Measurements from ENCODE around the gene EXOC6B. TPM values are rescaled to one million over a fixed set of nuclear protein-coding genes. Genes with fewer than 3 reads are reported as not detected.

The EXOC6B gene
- total RNA-seq, 1 donor from 2014 or later: 8.4 TPM

DNA sequence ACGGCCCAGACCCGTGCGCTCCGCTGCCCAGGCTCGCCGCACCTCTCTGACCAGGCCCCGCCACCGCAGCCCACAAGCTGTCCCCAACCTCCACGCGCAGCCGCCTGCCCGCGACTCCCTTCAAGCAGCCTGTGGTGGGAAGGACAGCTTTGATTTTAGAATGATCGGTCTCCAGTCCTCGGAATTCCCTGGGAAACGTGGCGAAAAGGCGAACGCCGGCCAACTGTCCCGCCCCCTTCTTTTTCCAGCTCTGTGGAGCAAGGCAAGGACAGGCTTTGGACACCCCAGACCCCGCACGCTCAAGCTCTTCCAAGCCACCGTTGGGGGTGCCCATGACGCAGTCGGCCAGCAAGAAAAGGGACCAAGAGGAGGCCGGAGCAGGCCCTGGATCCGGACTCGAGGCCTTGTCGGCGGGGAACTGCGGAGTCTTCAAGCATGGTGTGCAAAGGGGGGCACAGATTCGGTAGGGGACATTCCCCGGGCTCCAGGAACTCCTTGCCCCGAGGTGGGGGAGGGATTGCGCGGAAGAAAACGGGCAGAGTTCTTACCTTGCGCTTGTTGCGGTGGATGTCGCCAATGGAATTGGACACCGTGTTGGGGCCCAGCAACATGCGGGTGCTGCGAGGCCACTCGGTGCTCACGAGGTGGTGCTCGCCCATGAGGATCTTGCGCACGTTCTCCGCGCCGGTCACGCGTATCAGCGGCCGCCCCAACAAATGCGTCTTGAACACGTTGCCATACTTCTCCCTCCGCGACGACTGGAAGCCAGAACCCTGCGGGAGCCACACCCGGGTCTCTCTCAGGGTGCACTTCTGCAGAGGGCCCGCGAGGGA, 682.2 kb downstream of the EXOC6B start:
- intact Hi-C loops (cut with micrococcal nuclease): loop anchor here (5.0 kb wide), 1 partner anchor 1256 kb away; no protein-coding TSS in a partner anchor

DNA sequence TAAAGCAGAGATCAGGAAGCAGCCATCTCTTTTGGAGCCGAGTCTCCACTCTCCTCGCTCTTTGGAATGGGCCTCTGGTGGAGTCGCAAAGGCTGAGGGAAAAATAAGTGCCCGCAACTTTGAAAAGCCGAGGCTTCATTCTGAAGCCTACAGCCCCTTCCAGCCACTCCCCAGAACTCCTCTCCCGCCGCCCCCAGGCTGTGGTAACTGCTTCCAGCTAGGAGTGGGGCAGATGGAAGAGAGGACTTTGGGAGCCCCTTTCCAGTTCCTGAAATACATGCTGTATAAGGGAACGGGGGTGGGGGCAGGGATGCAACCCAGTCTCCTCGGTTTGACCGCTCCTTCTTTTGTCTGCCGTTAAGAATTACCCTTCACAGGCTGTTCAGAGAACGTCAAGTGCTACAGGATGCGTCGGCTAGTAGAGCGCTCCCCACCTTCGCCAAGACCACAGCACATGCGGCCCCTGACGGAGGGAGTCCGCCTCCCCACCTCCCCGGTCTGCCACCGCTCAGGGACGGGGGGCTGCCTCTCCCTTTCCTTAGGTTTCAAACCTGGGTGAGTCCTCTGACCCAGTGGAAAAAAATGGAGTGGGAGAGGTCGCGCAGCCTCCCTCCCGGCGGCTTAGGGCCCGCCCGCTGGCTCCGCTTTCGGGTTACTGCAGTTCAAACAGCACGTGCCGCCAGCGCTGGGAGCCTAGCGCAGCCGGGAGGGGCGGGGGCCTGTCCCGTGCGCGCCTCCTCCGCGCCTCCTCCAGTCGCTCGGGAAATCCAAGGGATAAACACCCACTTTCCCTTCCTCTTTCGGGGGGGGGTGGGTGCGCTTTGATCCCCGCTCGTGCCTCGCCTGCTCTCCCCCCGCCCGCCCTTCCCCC, 683.0 kb downstream of the EXOC6B start:
- H3K36me3 Mint-ChIP-seq (ENCODE audit: low read depth): peaks cover 6% of the 10 kb centered on the region
- intact Hi-C loops (cut with micrococcal nuclease): loop anchor here (5.0 kb wide), 1 partner anchor 1256 kb away; no protein-coding TSS in a partner anchor

More for the DNA sequence above, 682.2 kb downstream of the EXOC6B start:
- Mint-ChIP-seq H3K36me3 (ENCODE audit: low read depth) (peaks cover 6% of the 10 kb centered on the region), H3K27ac (no peak overlapping the region), H3K4me3 (no peak overlapping the region), H3K4me1 (peaks cover 8% of the 10 kb centered on the region), H3K27me3 (peaks cover 44% of the 10 kb centered on the region), H3K9me3 (peaks cover 6% of the 10 kb centered on the region)
- no peak for DNase-seq

DNA sequence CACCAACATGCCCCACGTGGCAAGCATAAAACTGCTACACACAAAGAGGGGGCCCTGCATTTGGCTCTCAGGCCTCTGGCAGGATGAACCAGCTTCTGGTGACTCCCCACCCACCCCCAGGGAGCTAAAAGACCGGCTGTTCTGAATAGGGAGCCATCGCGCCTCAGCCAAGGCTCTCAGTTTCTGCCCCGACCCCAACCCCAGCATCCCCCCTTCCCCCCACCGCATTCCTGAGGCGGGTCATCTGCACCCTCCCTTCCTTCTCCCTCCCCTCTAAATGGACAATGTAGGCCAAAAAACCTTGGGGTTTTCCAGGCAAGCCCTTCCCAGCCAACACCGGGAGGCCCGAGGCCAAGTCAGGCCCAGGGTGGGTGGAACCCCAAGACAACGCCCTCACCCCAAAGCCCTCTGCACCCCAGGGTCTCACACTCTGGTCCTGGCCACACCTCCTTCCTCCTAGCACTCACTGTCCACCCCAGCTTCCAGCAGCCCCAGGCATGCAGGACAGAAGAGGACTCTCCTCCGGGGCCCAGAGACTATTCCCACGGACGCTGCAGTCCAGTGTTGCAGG, 683.9 kb downstream of the EXOC6B start:
- Mint-ChIP-seq H3K36me3 (ENCODE audit: low read depth) (peaks cover 6% of the 10 kb centered on the region), H3K27ac (no peak overlapping the region), H3K27me3 (peaks cover 37% of the 10 kb centered on the region), H3K4me3 (no peak overlapping the region), H3K4me1 (peaks cover 6% of the 10 kb centered on the region), H3K9me3 (peaks cover 6% of the 10 kb centered on the region)
- no peak for DNase-seq
- intact Hi-C loops (cut with micrococcal nuclease): loop anchor here (5.0 kb wide), 1 partner anchor 1255 kb away; no protein-coding TSS in a partner anchor

More for the DNA sequence above, 683.0 kb downstream of the EXOC6B start:
- no peak overlapping the region for H3K27ac Mint-ChIP-seq
- H3K4me1 Mint-ChIP-seq: peaks cover 6% of the 10 kb centered on the region
- H3K4me3 Mint-ChIP-seq: no peak overlapping the region
- peaks cover 6% of the 10 kb centered on the region for H3K9me3 Mint-ChIP-seq
- DNase-seq: no peak
- peaks cover 38% of the 10 kb centered on the region for H3K27me3 Mint-ChIP-seq

DNA sequence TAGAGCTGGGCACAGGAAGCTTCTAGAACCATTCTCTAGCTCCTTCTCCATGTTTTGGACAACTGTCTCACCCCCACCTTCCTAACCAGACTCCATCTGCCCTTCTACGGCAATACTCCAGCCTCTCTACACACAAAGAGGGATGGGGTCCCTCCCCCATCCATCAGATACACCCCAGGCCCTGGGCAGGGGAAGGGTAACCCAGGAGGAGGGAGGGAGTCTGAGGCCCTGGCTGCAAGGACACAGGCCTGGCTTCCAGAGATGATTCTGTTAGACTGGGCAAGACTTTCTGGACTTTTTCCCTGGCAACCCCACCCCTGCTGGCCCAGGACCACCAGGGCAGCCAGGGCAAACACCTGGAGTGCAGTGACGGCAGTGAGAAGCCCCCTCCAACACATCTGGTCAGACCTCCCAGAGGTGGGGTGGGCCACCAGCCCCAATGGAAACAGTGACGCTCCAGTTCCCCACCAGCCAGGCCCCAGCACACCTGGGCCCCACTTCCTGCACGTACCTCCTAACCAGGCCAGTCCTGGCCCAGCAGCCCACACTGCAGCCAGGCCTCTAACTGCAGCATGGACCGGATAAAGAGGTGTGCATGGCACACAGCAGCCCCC, 684.7 kb downstream of the EXOC6B start:
- no peak overlapping the region for H3K27ac Mint-ChIP-seq
- no peaks in the 10 kb centered on the region for H3K36me3 Mint-ChIP-seq (ENCODE audit: low read depth)
- H3K4me1 Mint-ChIP-seq: peaks cover 3% of the 10 kb centered on the region

DNA sequence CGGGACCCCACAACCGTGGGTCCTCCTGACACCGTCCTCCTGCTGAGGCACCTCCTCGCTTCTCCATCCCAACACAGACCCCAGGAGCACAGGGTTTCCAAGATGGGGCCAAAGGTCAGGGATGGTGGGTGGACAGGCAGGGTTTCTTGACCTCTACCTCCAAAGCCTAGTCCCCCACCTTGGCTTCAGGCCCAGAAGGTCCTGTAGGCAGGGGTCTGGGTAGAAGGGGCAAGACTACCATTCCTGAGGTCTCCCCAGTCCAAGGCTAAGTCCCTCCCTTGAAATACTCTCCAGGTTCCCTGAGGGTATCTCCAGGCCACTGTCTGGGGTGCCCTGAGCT, 685.2 kb downstream of the EXOC6B start:
- DNase-seq: no peak
- Mint-ChIP-seq H3K4me3 (no peak overlapping the region), H3K27ac (no peak overlapping the region), H3K9me3 (no peaks in the 10 kb centered on the region), H3K27me3 (peaks cover 23% of the 10 kb centered on the region), H3K36me3 (ENCODE audit: low read depth) (no peaks in the 10 kb centered on the region), H3K4me1 (peaks cover 2% of the 10 kb centered on the region)
- intact Hi-C loops (cut with micrococcal nuclease): loop anchor here (5.0 kb wide), 1 partner anchor 1253 kb away; no protein-coding TSS in a partner anchor

More for the DNA sequence above, 684.7 kb downstream of the EXOC6B start:
- Mint-ChIP-seq H3K4me3 (no peak overlapping the region), H3K9me3 (no peaks in the 10 kb centered on the region), H3K27me3 (peaks cover 29% of the 10 kb centered on the region)
- DNase-seq: no peak
- intact Hi-C loops (cut with micrococcal nuclease): loop anchor here (5.0 kb wide), 1 partner anchor 1254 kb away; no protein-coding TSS in a partner anchor

DNA sequence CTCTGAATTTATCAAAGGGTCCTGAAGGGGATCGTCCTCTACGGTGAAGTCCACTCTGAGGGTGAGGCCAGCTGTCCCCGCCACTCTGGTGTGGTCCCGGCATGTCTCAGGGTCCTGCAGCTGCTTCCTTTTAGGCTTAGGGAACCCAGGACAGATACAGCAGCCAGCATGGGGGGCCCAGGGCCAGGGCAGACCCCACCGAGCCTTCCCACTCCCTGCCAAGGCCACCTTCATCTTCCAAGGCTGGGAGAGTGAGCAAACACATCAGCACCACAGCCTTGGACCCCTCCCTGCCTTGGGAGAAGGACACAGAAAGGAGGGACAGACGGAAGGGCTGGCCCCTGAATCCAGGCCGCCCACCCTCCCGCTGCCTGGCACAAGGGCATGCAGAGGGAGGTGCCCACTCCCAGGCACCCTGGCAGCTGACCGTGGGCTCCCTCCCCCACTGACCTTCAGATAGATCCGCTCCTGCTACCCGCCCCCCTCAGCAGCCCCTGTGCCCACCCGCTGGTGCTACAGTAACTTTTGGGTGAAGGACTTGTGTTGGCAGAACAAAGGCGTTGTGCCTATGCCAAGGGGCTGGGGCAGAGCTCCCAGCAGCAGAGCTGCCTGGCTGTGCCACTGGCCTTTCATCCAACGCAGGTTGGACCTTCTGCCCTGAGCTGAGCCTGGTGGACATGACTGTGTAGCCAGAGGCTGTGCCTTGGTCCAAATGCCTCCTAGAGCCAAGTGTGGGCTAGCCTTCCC, 685.8 kb downstream of the EXOC6B start:
- no peak overlapping the region for H3K4me3 Mint-ChIP-seq
- intact Hi-C loops (cut with micrococcal nuclease): loop anchor here (5.0 kb wide), 1 partner anchor 1253 kb away; no protein-coding TSS in a partner anchor
- no peak for DNase-seq
- no peaks in the 10 kb centered on the region for H3K36me3 Mint-ChIP-seq (ENCODE audit: low read depth)
- H3K4me1 Mint-ChIP-seq: no peaks in the 10 kb centered on the region
- peaks cover 19% of the 10 kb centered on the region for H3K27me3 Mint-ChIP-seq
- no peaks in the 10 kb centered on the region for H3K9me3 Mint-ChIP-seq
- H3K27ac Mint-ChIP-seq: no peak overlapping the region

DNA sequence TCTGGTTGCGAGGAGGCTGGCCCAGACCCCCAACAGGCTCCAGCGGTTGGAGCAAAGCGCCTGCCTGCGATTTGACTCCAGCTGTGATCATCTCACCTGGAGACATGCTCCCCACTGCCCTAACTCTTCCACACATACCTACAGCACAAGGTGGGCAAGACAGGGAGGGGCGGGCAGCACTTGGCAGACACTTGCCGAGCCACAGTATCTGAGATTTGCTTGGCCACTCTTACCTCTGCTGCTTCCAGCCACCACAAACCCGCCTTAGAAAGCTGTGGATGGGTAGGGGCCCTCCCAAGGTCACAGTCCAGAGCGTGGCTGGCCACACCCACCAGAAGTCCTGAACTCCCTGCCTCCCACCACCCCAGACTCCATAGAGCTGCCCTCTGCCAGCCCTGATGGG, 686.4 kb downstream of the EXOC6B start:
- intact Hi-C loops (cut with micrococcal nuclease): no loop called here
- DNase-seq: no peak
- no peaks in the 10 kb centered on the region for H3K4me1 Mint-ChIP-seq
- no peaks in the 10 kb centered on the region for H3K36me3 Mint-ChIP-seq (ENCODE audit: low read depth)
- H3K9me3 Mint-ChIP-seq: no peaks in the 10 kb centered on the region
- no peak overlapping the region for H3K4me3 Mint-ChIP-seq
- peaks cover 19% of the 10 kb centered on the region for H3K27me3 Mint-ChIP-seq
- H3K27ac Mint-ChIP-seq: no peak overlapping the region

DNA sequence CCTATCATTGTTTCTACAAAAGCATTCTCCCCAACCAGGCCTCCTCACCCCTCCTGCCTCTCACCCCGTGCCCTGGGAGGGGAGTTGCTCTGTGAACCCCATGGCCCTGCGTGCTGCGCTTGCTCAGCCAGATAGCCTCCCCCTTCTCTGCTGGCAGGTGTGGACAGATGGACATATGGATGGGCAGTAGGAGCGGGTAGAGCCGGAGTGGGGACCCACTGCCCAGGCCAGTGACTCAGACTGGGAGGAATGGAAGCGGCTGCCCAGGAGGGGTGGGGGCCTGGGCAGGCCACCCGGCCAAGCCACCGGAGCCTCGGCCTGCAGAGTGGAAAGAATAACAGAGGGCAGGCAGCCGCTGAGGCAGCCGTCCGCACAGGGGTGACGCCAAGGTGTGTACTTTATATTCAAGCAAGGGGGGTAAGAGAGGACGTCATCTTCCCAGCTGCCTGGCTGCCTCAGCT, 686.9 kb downstream of the EXOC6B start:
- H3K27me3 Mint-ChIP-seq: peaks cover 16% of the 10 kb centered on the region

DNA sequence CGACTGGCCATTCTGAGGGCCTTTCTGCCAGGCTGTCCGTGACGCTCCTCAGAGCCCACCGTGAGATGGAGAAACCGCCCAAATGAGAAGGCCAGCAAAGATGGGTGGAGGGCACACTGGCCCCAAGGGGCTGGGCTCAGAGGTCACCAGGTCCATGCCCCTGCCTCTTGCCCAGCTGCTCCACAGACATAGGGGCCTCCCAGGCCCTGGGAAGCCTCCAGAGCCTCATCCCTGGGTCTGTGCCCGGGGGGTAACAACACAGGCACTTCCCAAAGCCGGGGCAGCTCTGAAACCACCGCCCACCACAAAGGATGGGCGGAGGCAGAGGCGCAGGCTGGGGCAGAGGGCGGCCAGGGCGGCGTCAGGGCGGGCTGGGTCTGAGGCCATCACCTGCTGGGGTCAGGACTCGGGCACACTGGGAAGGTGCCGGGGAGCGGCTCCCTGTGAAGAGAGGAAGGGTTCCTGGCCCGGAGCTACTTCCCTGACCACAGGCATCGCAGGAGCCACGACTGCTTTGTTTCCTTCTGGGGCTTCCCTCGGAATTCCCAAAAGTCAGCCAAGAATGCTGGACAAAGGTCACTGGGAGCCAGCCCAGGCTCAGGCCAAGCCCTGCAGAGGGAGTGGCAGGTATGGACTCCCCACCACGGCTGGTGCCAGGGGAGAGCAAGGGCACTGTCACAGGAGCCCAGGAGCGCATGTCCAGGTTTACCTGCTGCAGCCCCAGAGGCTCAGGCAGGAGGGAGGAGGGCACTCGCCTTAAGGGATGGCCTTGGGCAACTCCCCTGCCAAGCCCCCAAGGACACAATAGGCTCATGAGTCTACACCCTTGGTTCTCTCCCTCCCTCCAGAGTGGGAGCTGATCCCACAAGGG, 687.6 kb downstream of the EXOC6B start:
- H3K36me3 Mint-ChIP-seq (ENCODE audit: low read depth): no peaks in the 10 kb centered on the region

More for the DNA sequence above, 686.9 kb downstream of the EXOC6B start:
- intact Hi-C loops (cut with micrococcal nuclease): no loop called here
- no peaks in the 10 kb centered on the region for H3K4me1 Mint-ChIP-seq
- DNase-seq: no peak
- H3K27ac Mint-ChIP-seq: no peak overlapping the region
- H3K9me3 Mint-ChIP-seq: no peaks in the 10 kb centered on the region
- H3K4me3 Mint-ChIP-seq: no peak overlapping the region
- H3K36me3 Mint-ChIP-seq (ENCODE audit: low read depth): no peaks in the 10 kb centered on the region

DNA sequence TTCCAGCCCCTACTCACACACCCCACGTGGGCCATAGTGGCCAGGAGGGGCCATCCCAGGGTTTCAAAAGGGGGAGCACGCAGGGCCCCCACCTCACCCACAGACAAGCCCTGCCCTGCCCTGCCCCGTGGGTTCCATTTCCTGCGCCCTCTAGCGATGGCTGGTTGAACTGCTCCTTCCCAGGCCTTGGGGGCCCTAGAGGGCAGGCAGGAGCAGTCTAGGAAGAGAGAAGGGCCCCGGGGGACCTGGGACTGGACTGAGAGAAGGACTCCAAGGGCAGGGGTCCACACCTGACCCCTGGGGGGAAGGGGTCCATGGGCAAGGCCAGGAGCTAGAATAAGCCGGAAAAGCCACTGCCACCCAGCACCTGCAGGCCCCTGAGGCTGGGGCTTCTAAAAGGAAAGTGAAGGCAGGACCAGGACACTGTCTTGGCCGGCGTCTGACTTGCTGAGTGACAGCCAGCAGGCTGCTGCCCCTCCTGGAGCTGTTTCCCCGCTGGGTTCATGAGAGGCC, 688.3 kb downstream of the EXOC6B start:
- H3K36me3 Mint-ChIP-seq (ENCODE audit: low read depth): no peaks in the 10 kb centered on the region
- H3K27ac Mint-ChIP-seq: no peak overlapping the region
- DNase-seq: peak; percentile 89
- H3K4me3 Mint-ChIP-seq: no peak overlapping the region
- intact Hi-C loops (cut with micrococcal nuclease): loop anchor here (1.0 kb wide), 1 partner anchor 592 kb away; no protein-coding TSS in a partner anchor
- H3K9me3 Mint-ChIP-seq: no peaks in the 10 kb centered on the region
- H3K27me3 Mint-ChIP-seq: peaks cover 6% of the 10 kb centered on the region
- H3K4me1 Mint-ChIP-seq: no peaks in the 10 kb centered on the region

More for the DNA sequence above, 687.6 kb downstream of the EXOC6B start:
- peaks cover 9% of the 10 kb centered on the region for H3K27me3 Mint-ChIP-seq
- intact Hi-C loops (cut with micrococcal nuclease): no loop called here
- H3K4me3 Mint-ChIP-seq: no peak overlapping the region
- no peak overlapping the region for H3K27ac Mint-ChIP-seq
- H3K9me3 Mint-ChIP-seq: no peaks in the 10 kb centered on the region
- H3K4me1 Mint-ChIP-seq: no peaks in the 10 kb centered on the region
- no peak for DNase-seq

DNA sequence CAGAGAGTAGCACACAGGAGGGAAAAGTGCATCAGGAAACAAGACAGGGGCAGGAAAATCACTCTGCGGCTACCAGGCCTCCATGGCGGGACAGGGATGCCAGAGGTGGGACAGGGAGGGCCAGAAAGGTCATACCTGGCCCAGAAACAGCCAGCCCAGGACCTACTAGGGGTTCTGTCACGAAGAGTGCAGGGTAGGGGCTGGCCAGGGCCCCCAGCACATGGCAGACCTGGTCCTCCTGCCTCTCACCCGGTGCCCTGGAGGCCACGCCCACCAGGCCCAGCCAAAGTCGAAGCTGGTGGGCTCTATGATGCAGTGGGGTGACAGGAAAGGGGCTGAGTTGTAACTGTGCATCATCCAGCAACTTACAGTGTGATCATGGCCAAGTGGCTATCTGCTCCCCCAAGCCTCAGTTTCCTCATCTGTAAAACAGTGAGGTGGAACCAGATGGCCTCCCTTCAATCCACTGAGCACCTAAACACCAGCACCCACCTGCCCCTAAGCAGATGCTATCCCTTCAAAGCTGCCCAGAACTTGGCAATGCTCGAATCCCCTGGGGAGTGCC, 688.8 kb downstream of the EXOC6B start:
- H3K36me3 Mint-ChIP-seq (ENCODE audit: low read depth): no peaks in the 10 kb centered on the region
- no peaks in the 10 kb centered on the region for H3K4me1 Mint-ChIP-seq
- DNase-seq: no peak
- H3K27ac Mint-ChIP-seq: no peak overlapping the region
- peaks cover under 1% of the 10 kb centered on the region for H3K27me3 Mint-ChIP-seq
- no peaks in the 10 kb centered on the region for H3K9me3 Mint-ChIP-seq
- intact Hi-C loops (cut with micrococcal nuclease): loop anchor here (1.0 kb wide), 1 partner anchor 592 kb away; no protein-coding TSS in a partner anchor
- H3K4me3 Mint-ChIP-seq: no peak overlapping the region
